ENCODE measurements around the gene CHMP1B.

CHMP1B gene

GRCh38 chr18:11860594-11861450 lies 9.6 kb downstream of the CHMP1B start:
- TF ChIP-seq, protein P1, sequence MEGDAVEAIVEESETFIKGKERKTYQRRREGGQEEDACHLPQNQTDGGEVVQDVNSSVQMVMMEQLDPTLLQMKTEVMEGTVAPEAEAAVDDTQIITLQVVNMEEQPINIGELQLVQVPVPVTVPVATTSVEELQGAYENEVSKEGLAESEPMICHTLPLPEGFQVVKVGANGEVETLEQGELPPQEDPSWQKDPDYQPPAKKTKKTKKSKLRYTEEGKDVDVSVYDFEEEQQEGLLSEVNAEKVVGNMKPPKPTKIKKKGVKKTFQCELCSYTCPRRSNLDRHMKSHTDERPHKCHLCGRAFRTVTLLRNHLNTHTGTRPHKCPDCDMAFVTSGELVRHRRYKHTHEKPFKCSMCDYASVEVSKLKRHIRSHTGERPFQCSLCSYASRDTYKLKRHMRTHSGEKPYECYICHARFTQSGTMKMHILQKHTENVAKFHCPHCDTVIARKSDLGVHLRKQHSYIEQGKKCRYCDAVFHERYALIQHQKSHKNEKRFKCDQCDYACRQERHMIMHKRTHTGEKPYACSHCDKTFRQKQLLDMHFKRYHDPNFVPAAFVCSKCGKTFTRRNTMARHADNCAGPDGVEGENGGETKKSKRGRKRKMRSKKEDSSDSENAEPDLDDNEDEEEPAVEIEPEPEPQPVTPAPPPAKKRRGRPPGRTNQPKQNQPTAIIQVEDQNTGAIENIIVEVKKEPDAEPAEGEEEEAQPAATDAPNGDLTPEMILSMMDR (IDR thresholded peaks at IDR 0.05; ENCODE audit: poor library complexity, severe bottlenecking) = no peak
- ATAC-seq (ENCODE audit: low read depth) = no peak
- H3K4me3 ChIP-seq (ENCODE audit: severe bottlenecking) = no peak overlapping the region
- H3K36me3 ChIP-seq (ENCODE audit: low read depth) = 0 out of 2 replicates have a peak, but pooled peaks cover 3% of the 10 kb centered on the region
- peaks cover 37% of the 10 kb centered on the region for H3K4me1 ChIP-seq (ENCODE audit: insufficient read depth, poor library complexity, severe bottlenecking)
- peak overlapping the region; percentile 96 for H3K27ac ChIP-seq (ENCODE audit: poor library complexity, severe bottlenecking)
- H3K9me3 ChIP-seq (ENCODE audit: severe bottlenecking) = no peaks in the 10 kb centered on the region
- H3K27me3 ChIP-seq (ENCODE audit: insufficient read depth, poor library complexity, severe bottlenecking) = no peaks in the 10 kb centered on the region
- DNase-seq (ENCODE audit: low spot score) = no peak

DNA sequence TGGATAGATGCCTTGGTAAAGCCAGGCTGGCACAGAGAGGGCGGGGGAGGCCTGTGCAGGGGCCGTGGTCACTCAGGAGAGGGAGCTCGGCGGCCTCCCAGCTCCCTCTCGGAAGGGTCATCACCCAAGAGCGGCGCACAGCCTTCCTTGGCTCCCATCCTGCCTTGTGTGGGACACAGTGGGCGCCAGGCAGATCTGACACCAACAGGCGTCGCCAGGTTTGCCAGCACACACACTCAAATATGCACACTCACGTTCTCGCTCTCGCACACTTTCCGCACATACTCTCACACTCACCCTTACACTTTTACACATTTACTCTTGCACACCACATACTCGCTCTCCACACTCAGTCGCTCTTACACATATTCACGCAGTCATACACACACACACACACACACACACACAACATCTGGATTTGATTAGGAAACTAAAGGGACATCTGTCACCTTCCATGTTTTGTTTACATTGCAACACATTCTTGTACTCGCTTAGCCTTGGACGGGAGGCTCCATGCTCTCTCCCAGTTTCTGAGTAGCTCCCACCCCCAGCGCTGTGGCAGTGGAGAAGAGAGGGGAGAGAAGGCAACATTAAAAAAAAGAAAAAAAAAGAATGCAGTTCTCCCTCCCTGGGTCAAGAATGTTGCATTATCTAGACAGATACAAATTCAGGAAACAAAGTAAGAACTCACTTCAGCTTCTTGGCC lies 10.5 kb downstream of the CHMP1B start:
- H3K4me3 ChIP-seq (ENCODE audit: severe bottlenecking) = no peak overlapping the region
- ATAC-seq (ENCODE audit: low read depth) = no peak

DNA sequence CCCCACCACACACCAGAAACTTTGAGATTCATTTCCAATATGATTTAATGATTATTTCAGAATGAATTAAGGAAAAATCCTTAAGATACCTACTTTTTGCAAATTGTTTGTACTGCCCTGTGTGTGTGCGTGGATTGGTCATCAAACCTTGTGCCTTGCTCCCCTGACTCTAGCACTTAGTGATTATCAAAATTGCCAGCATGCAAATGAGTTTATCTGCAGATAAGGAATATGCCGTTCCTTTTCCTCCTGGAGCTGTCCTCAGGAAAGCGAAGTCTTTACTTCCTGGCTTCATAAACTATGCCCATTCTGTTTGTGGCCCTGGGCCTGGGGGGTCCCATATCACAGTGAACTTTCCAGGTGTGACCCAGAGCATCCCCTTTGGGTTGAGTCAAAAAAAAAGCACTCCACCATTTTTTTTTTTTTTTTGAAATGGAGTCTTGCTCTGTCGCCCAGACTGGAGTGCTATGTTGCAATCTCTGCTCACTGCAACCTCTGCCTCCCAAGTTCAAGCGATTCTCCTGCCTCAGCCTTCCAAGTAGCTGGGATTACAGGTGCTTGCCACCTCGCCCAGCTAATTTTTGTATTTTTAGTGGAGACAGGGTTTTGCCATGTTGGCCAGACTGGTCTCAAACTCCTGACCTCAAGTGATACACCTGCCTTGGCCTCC lies 11.4 kb downstream of the CHMP1B start:
- TF ChIP-seq, protein P1 (IDR thresholded peaks at IDR 0.05; ENCODE audit: poor library complexity, severe bottlenecking) = no peak
- H3K36me3 ChIP-seq (ENCODE audit: low read depth) = no peaks in the 10 kb centered on the region

More for the DNA sequence above, 10.5 kb downstream of the CHMP1B start:
- DNase-seq (ENCODE audit: low spot score) = no peak
- H3K27ac ChIP-seq (ENCODE audit: poor library complexity, severe bottlenecking) = no peak overlapping the region
- H3K36me3 ChIP-seq (ENCODE audit: low read depth) = no peaks in the 10 kb centered on the region
- TF ChIP-seq, protein P1 (IDR thresholded peaks at IDR 0.05; ENCODE audit: poor library complexity, severe bottlenecking) = no peak
- H3K27me3 ChIP-seq (ENCODE audit: insufficient read depth, poor library complexity, severe bottlenecking) = no peaks in the 10 kb centered on the region
- H3K4me1 ChIP-seq (ENCODE audit: insufficient read depth, poor library complexity, severe bottlenecking) = peaks cover 29% of the 10 kb centered on the region
- H3K9me3 ChIP-seq (ENCODE audit: severe bottlenecking) = no peaks in the 10 kb centered on the region

DNA sequence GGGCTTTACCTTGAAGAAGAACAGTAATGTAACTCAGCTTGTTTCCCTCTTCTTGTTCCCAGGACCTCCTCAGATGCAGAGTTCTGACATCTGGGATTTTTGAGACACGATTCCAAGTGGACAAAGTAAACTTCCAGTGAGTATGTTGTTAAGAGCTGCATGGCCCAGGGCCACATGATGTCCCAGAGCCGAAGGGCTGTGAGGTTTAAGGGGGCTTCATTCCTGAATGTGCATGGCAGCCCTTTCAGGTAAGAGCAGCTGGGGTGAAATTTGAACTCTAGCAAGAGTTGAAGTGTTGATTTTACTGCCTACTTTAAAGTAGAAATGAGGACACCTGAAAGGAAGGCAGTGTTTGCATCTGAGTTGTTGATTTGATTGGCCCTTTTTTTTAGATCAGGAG lies 13.3 kb downstream of the CHMP1B start:
- TF ChIP-seq, protein P1 (IDR thresholded peaks at IDR 0.05; ENCODE audit: poor library complexity, severe bottlenecking) = no peak
- DNase-seq (ENCODE audit: low spot score) = no peak
- H3K9me3 ChIP-seq (ENCODE audit: severe bottlenecking) = no peaks in the 10 kb centered on the region
- ATAC-seq (ENCODE audit: low read depth) = no peak
- no peaks in the 10 kb centered on the region for H3K27me3 ChIP-seq (ENCODE audit: insufficient read depth, poor library complexity, severe bottlenecking)
- H3K36me3 ChIP-seq (ENCODE audit: low read depth) = no peaks in the 10 kb centered on the region
- H3K4me3 ChIP-seq (ENCODE audit: severe bottlenecking) = no peak overlapping the region
- no peak overlapping the region for H3K27ac ChIP-seq (ENCODE audit: poor library complexity, severe bottlenecking)
- H3K4me1 ChIP-seq (ENCODE audit: insufficient read depth, poor library complexity, severe bottlenecking) = peaks cover 10% of the 10 kb centered on the region

More for the DNA sequence above, 11.4 kb downstream of the CHMP1B start:
- no peaks in the 10 kb centered on the region for H3K27me3 ChIP-seq (ENCODE audit: insufficient read depth, poor library complexity, severe bottlenecking)
- no peaks in the 10 kb centered on the region for H3K9me3 ChIP-seq (ENCODE audit: severe bottlenecking)
- H3K4me3 ChIP-seq (ENCODE audit: severe bottlenecking) = no peak overlapping the region
- H3K27ac ChIP-seq (ENCODE audit: poor library complexity, severe bottlenecking) = no peak overlapping the region
- DNase-seq (ENCODE audit: low spot score) (no peak), ATAC-seq (ENCODE audit: low read depth) (no peak)
- H3K4me1 ChIP-seq (ENCODE audit: insufficient read depth, poor library complexity, severe bottlenecking) = peaks cover 24% of the 10 kb centered on the region
